Melanocyte of skin (primary cell): Measurements from ENCODE around the gene MERTK. TPM values are rescaled to one million over a fixed set of nuclear protein-coding genes. Genes with fewer than 3 reads are reported as not detected.

ENCODE experiments used
- small RNA-seq, 2 donors: library from RNA; depleted of rRNA; stranded (forward); fragments of <200 nt; gene quantifications; one replicate each; pipeline ENCODE3, GENCODE V24; 2012
- total RNA-seq, 2 donors: library from RNA; depleted of rRNA; stranded (reverse); fragments of >200 nt; gene quantifications; 2 replicates each; pipeline ENCODE4 v1.2.3, GENCODE V29; 2012

MERTK gene
- total RNA-seq = 10 to 100 TPM in 1 of 2 donors, under 1 TPM in 1; 0.69 to 12.3 TPM

DNA sequence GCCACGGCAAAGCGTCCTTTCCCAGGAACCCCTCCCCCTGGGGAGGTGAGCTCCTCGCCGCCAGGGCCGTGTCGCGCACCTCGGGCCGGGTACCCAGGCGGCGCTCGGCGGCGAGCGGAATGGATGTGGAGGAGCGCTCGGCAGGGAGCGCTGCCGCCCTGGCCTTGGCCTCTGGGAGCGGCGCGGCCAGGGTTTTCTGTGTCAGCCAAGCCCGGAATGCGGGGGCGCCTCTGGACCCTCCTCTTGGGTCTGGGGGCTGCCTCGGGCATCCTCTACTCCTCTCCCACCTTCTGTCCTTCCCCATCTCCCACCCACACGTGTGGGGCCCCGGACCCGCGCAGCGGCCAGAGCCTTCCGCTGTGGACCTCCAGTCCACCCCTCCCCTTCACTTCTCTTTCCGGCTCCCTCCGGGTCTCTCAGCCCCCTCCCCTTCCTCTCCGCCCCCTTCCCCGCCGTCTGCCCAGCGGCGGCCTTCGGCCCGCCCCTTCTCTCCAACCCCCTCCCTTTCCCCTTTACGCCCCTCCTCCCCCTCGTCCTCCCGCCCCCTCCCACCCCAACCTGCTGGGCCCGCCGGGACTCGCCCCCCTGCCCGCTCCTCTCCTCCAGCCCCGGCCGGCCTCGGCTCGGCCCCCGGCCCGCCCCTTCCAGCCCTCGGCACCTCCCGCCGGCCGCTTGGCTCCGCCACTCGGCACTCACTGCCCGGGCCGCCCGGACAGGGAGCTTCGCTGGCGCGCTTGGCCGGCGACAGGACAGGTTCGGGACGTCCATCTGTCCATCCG lies at the start of gene MERTK:
Gene MERTK (plus strand): TSS at position 684 of the 779 bp plus-strand sequence. CDS start 129 bp downstream, outside the sequence.

DNA sequence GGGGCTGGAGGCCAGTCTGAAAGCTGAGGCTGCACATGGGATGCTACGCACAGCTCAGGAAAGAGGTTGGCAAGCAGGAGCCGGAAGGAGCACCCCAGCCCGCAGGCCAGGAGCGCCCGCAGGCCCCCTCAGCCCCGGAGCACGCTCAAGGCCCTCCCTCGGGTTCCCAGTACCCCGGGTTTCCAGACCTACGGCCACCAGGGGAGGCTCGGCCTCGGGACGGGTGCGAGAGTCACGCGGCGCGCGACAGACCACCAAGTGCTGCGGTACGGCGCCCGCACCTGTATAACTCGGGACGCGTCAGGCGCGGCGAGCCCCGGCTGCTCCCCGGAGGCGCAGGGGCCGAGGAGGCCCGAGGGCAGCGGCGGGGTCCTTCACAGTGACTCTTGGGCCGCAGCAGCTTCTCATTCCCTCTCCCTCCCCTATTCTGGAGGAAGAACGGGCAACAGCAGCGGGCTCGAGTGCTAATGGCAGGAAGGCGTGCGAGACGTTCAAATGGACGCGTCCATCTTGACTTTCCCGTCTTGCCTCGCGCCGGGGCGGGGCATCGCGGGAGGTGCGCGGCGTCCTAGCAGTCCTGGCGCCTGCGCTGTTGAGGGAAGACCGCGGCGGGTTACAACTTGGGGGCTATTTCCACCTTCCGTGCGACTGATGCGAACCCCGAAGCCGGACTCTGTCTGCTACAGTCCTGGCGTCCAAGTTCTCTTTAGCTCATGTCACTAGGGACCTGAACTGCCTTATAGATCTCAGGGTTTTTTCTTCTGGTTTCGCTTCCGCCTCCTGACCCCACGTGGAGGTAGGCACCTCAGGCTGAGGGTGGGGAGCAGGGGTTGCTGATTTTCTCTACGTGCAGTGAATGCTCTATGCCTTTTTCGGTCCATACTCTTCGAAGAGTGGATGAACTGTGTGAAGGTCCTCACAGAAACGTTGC lies 14.5 kb upstream of the MERTK start, which contains the start of gene ANAPC1:
Gene ANAPC1 (minus strand): TSS at position 533 of the 931 bp plus-strand sequence. CDS start 3,368 bp downstream, outside the sequence.

DNA sequence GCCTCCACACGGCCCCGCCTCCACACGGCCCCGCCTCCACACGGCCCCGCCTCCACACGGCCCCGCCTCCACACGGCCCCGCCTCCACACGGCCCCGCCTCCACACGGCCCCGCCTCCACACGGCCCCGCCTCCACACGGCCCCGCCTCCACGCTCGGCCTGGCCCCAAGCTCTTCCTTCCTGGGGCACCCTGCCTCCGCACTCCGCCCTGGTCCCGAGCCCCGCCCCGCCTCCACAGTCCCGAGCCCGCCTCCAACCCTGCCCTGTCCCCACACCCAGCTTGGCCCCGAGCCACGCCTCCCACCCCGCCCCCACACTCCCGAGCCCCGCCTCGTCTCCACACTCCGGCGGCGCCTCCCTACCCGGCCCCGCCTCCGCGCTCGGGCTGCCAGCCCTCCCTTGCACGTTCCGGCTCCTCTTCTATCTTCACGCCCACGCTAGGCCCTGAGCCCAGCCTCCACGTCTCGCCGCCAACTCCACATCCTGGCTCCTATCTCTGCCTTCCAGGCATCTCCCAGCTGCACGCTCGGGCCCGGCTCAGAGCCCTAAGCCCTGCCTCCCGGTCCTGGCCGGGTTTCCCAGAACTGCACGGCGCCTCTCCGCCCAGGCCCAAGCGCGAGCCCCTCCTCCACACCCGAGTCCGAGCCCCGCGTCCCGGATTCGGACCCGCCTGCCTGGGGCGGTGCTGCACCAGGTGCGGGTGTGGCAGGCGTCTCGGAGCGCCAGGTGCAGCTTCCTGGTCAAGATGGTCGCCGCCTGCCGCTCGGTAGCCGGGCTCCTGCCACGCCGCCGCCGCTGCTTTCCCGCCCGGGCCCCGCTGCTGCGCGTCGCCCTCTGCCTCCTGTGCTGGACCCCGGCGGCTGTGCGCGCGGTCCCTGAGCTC lies 156.7 kb downstream of the MERTK start, which contains the start of gene TMEM87B:
Gene TMEM87B (plus strand): TSS at position 423 of the 883 bp plus-strand sequence. CDS start 323 bp downstream, at position 746.

Small RNAs within 50 kb of the gene (small RNA-seq; reads per million reads assigned to genes)
- gene RN7SL297P = 0 reads per million in 2 donors

Other genes starting within 250 kb of the MERTK start
- gene ANAPC1, start 14.4 kb upstream of the MERTK start, total RNA-seq = 10 to 100 TPM; 36.1 to 74.6 TPM
- gene TMEM87B, start 156.7 kb downstream of the MERTK start, total RNA-seq = 10 to 100 TPM; 27.2 to 27.6 TPM
- gene FBLN7, start 239.8 kb downstream of the MERTK start, total RNA-seq = under 1 TPM; 0.69 to 1.00 TPM